ENCODE results near the gene FAM25C. TPM values are rescaled to one million over a fixed set of nuclear protein-coding genes. Genes with fewer than 3 reads are reported as not detected.
"Not testable (repeated sequence)": the region's sequence is repeated elsewhere in the genome, so short reads cannot be mapped to it uniquely, and the experiment has no call there.

Gene FAM25C
- total RNA-seq, 1 donor from 2014 or later, result not detected

- intact Hi-C loops (cut with DNase I); DNase-seq (ENCODE audit: low spot score): not testable (repeated sequence)
Measured at GRCh38 chr10:47962785-47963184, 36.8 kb downstream of the FAM25C start.

DNA sequence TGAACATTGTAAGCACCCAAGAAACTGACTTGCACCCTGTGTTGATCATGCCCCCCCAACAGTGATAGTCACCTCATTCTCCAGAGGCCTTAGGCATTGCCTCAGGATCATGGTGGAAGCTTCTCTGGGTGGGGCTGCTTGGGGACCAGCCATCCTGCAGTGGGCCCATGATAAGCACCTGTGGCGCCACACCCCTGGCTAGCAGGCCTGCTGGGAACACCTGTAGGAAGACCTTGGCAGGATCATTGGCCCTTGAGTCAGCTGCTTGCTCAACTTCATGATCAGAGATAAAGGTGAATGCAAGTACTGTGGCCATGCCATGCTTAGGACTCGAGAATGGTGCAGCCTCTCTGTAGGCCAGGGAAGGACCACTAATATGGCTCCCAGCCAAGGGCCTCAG lies 38.9 kb downstream of the FAM25C start:
- DNase-seq (ENCODE audit: low spot score), result not testable (repeated sequence)

DNA sequence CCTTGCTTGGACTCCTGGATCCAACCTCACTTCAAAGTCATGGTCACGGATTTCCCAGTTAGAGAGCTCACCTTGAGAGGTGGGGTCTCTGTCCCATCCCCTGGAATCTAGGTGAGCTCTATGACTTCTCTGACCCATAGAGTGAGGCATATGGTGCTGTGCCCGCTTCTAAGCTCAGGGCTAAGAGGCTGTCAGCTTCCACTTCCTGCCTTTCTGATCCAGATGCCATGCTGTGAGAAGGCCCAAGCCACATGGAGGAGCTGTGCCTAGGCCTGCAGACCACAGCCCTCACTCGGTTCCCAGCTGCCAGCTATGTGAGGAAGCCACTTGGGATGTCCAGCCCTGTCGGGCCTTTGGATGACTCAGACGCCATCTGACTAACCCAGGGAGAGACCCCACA lies 39.9 kb downstream of the FAM25C start:
- DNase-seq (ENCODE audit: low spot score); intact Hi-C loops (cut with DNase I): not testable (repeated sequence)

More for the DNA sequence above, 38.9 kb downstream of the FAM25C start:
- intact Hi-C loops (cut with DNase I), result not testable (repeated sequence)

DNA sequence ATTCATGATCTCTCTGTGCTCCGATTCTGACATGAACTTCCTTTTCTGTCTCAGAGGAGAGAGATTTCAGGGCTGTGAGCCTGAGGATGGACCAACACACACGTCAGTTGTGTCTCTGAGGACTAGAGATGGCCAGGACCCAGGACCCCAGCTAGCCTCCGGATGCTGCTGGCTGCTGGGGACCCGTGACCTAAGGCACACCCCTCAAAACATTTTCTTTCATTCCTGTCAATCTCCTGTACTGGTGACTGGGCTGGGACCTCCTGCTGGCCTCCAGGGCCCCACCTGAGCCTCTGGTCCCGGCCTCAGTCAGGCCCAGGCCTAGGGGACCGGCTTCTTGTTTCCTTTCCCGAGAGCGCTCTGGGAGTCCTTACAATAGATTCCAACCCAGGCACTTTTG lies 42.4 kb downstream of the FAM25C start:
- DNase-seq (ENCODE audit: low spot score); intact Hi-C loops (cut with DNase I): not testable (repeated sequence)

GRCh38 chr10:47947424-47947823 lies 52.2 kb downstream of the FAM25C start:
- DNase-seq (ENCODE audit: low spot score); intact Hi-C loops (cut with DNase I): not testable (repeated sequence)

Other genes with a start within 250 kb of the FAM25C start
- 4.6 TPM for gene SYT15B, start 236.2 kb downstream of the FAM25C start, total RNA-seq
- not detected for gene NPY4R2, start 81.1 kb downstream of the FAM25C start, total RNA-seq